Measurements from ENCODE around the gene FAM221A.

GRCh38 chr7:23655433-23655832 lies 24.6 kb upstream of the FAM221A start:
- TF ChIP-seq CTCF (conservative IDR thresholded peaks at IDR 0.05; ENCODE audit: low read length), result no peak
- no peak for TF ChIP-seq EZH2phosphoT487 (IDR thresholded peaks at IDR 0.05; ENCODE audit: borderline replicate concordance, low read depth, low read length)
